Heart left ventricle (tissue), 16 donors: ENCODE data around the gene FCRL5. TPM values are rescaled to one million over a fixed set of nuclear protein-coding genes. Genes with fewer than 3 reads are reported as not detected.

Experiments used
- ATAC-seq, 4 donors: fragments of 200-7000 bp; cut with Tn5 transposase; one replicate each; pipeline ENCODE4 v1.9.1; 2020 to 2022; ENCODE audit warnings: moderate library complexity in 4 of 4, mild to moderate bottlenecking in 3 of 4, moderate number of reproducible peaks in 1 of 4
- DNase-seq, 5 donors: peaks; one replicate each; pipeline ENCODE4 v3.0.0-alpha.2; 2020
- H3K27ac ChIP-seq, 12 donors: fragments of 200-600 bp; sonication (generic) in 4 of 12; one replicate each; pipeline versions ENCODE4 v1.5.0 to v1.8.0; 2016 to 2022; ENCODE audit warnings: mild to moderate bottlenecking in 2 of 12
- H3K27me3 ChIP-seq, 9 donors: fragments of 200-600 bp; sonication (generic) in 2 of 9; one replicate each; pipeline versions ENCODE4 v1.5.1 to v1.8.0; 2016 to 2022; ENCODE audit warnings: mild to moderate bottlenecking in 3 of 9
- H3K36me3 ChIP-seq, 9 donors: fragments of 200-600 bp; sonication (generic) in 2 of 9; one replicate each; pipeline versions ENCODE4 v1.5.0 to v1.8.0; 2018 to 2022; ENCODE audit warnings: mild to moderate bottlenecking in 2 of 9
- H3K4me1 ChIP-seq, 12 donors: fragments of 200-600 bp; sonication (generic) in 4 of 12; one replicate each; pipeline versions ENCODE4 v1.5.0 to v1.8.0; 2016 to 2022; ENCODE audit warnings: mild to moderate bottlenecking in 3 of 12
- H3K4me3 ChIP-seq, 12 donors: fragments of 200-600 bp; sonication (generic) in 4 of 12; one replicate each; pipeline versions ENCODE4 v1.5.0 to v1.8.0; 2017 to 2022; ENCODE audit warnings: mild to moderate bottlenecking in 9 of 12, moderate library complexity in 4 of 12
- H3K9me3 ChIP-seq, 12 donors: fragments of 200-600 bp; sonication (generic) in 4 of 12; one replicate each; pipeline versions ENCODE4 v1.5.0 to v1.8.0; 2016 to 2022; ENCODE audit warnings: mild to moderate bottlenecking in 1 of 12
- CTCF ChIP-seq, 12 donors: fragments of 200-600 bp; sonication (generic) in 4 of 12; IDR thresholded peaks; one replicate each; pipeline versions ENCODE4 v1.5.0 to v1.8.0; 2018 to 2022; ENCODE audit warnings: antibody characterized with exemption in 12 of 12, mild to moderate bottlenecking in 5 of 12
- POLR2A ChIP-seq, 2 donors: fragments of 450-650 bp; IDR thresholded peaks; one replicate each; pipeline ENCODE4 v1.6.1; 2017; ENCODE audit warnings: antibody characterized with exemption in 2 of 2, mild to moderate bottlenecking in 2 of 2, moderate library complexity in 2 of 2
- WGBS, 4 donors: extraction: QIAGEN DNeasy Blood & Tissue Kit in 2 of 4; methylation state at CpG; one replicate each; pipeline versions ENCODE4 v1.1.5 to v1.1.7; 2013 to 2018; 5-methylcytosine and 5-hydroxymethylcytosine counted together
- intact Hi-C, 10 donors: fragments of 100-400 bp; cut with DNase I; formaldehyde crosslinking; loops; one replicate each; pipeline versions ENCODE4 v1.11.1 to v1.14.2; 2022
- polyA plus RNA-seq, 2 donors: library from polyadenylated mRNA; stranded (reverse); fragments of 200-250 nt; gene quantifications; one replicate each; pipeline ENCODE4 v1.2.3, GENCODE V29; 2013
- total RNA-seq, 9 donors: library from RNA; depleted of rRNA in 2 of 9; stranded (reverse); fragments of >200 nt in 2 of 9; fragmentation: NEBNext Ultra II Directional in 3 of 9; extraction: Animal tissue kit (Norgen Biotek cat#: 25700) in 3 of 9; gene quantifications; one replicate each; pipeline versions ENCODE4 v1.1.0 to v1.2.4, GENCODE V29; 2016 to 2023
- donor health status: ischemic (EF 13 %, LVEDD 7.1; RV severe dilation, severe dysfunction).
- donor health status: healthy with polysubstance abuse.
- donor health status: DM: no; HTN: yes; CAD: no.
- donor health status: DM: no; HTN: no; CAD: no.
- donor health status: ischemic (EF 25% LVEDD 6.9; RV normal size, moderate dysfunction).
- donor health status: ischemic (EF 25% LVEDD 5.7; RV mildly dilated, moderate dysfunction).
- donor health status: healthy.
- donor health status: DM: yes; HTN: yes; CAD: no.
- donor health status: ischemic (EF 35%, LVEDD 5.7; RV mildly dilated, moderate dysfunction).
- donor health status: nonischemic (EF 11% LVEDD 7.7; RV severe dilation, severe dysfunction).
- donor health status: DM: yes; HTN: yes; CAD: no.
- donor health status: PGD.
- donor health status: ischemic (EF 29% LVEDD 5.4; RV normal size, mild dysfunction).
- donor health status: nonischemic (EF 23%, LVEDD 6.1; RV moderate dilation, normal function).

The FCRL5 gene
- total and polyA plus RNA-seq, 11 donors, result 0.04 to 0.32 (median 0.08) TPM; not detected in 7

- WGBS, 4 donors, result 73 to 83% (median 77%) methylated on average over 2 of the region's 2 CpGs
- DNase-seq (no peak), ATAC-seq (no peak)
- no peak overlapping the region for H3K27ac ChIP-seq
- H3K36me3 ChIP-seq, result no peaks in the 10 kb centered on the region
- no peak overlapping the region for H3K4me3 ChIP-seq
- no peaks in the 10 kb centered on the region for H3K9me3 ChIP-seq
- H3K4me1 ChIP-seq, result no peaks in the 10 kb centered on the region
- intact Hi-C loops, result no loop called here
- peaks cover 0 to 24% (median 0%) of the 10 kb centered on the region in 9 donors for H3K27me3 ChIP-seq
- no peak for TF ChIP-seq POLR2A (IDR thresholded peaks at IDR 0.05)
- no peak for TF ChIP-seq CTCF (IDR thresholded peaks at IDR 0.05)
Measured at GRCh38 chr1:157519451-157519850, 32.9 kb downstream of the FCRL5 start.

- H3K36me3 ChIP-seq, result no peaks in the 10 kb centered on the region
- no peak for TF ChIP-seq POLR2A (IDR thresholded peaks at IDR 0.05)
- peaks cover 0 to 20% (median 0%) of the 10 kb centered on the region in 9 donors for H3K27me3 ChIP-seq
- 67 to 81% (median 72%) methylated on average over 8 of the region's 8 CpGs for WGBS, 4 donors
- ATAC-seq (no peak), DNase-seq (no peak)
- H3K4me3 ChIP-seq, result no peak overlapping the region
- H3K27ac ChIP-seq, result no peak overlapping the region
- H3K4me1 ChIP-seq, result no peaks in the 10 kb centered on the region
- H3K9me3 ChIP-seq, result no peaks in the 10 kb centered on the region
- intact Hi-C loops, result no loop called here
Measured at GRCh38 chr1:157517016-157517415, 35.3 kb downstream of the FCRL5 start.

GRCh38 chr1:157515709-157516108, 36.6 kb downstream of the FCRL5 start:
- intact Hi-C loops, result no loop called here

GRCh38 chr1:157515141-157515540, 37.2 kb downstream of the FCRL5 start:
- Histone ChIP-seq H3K4me1 (no peaks in the 10 kb centered on the region), H3K27me3 (peaks cover 0 to 11% (median 0%) of the 10 kb centered on the region in 9 donors), H3K4me3 (no peak overlapping the region), H3K9me3 (no peaks in the 10 kb centered on the region), H3K27ac (no peak overlapping the region), H3K36me3 (no peaks in the 10 kb centered on the region)
- intact Hi-C loops, result no loop called here
- DNase-seq, result no peak
- WGBS, 4 donors, result 78 to 93% (median 85%) methylated on average over 3 of the region's 3 CpGs
- TF ChIP-seq POLR2A (IDR thresholded peaks at IDR 0.05) (no peak), CTCF (IDR thresholded peaks at IDR 0.05) (no peak)
- no peak for ATAC-seq

More at GRCh38 chr1:157515709-157516108, 36.6 kb downstream of the FCRL5 start:
- Histone ChIP-seq H3K36me3 (no peaks in the 10 kb centered on the region), H3K4me1 (no peaks in the 10 kb centered on the region), H3K27ac (no peak overlapping the region), H3K4me3 (no peak overlapping the region), H3K27me3 (peaks cover 0 to 17% (median 0%) of the 10 kb centered on the region in 9 donors), H3K9me3 (no peaks in the 10 kb centered on the region)
- 93 to 95% (median 94%) methylated on average over 7 of the region's 7 CpGs for WGBS, 4 donors
- ATAC-seq (no peak), DNase-seq (no peak)
- TF ChIP-seq POLR2A (IDR thresholded peaks at IDR 0.05), result no peak
- TF ChIP-seq CTCF (IDR thresholded peaks at IDR 0.05), result no peak
